Measurements from ENCODE around the gene CARD10.

- TF ChIP-seq CTCF (IDR thresholded peaks at IDR 0.05; ENCODE audit: low read depth, low read length), result no peak
- no peak for TF ChIP-seq EZH2phosphoT487 (IDR thresholded peaks at IDR 0.05; ENCODE audit: low read depth)
These were observed 33.4 kb upstream of the CARD10 start for GRCh38 chr22:37552524-37553163.
